Fibroblast of the conjunctiva (primary cell): ENCODE measurements around the gene SDHC.
"Not testable (repeated sequence)": the region's sequence is repeated elsewhere in the genome, so short reads cannot be mapped to it uniquely, and the experiment has no call there.

Experiments used
- DNase-seq: peaks from one replicate; pipeline ENCODE4 v3.0.0-alpha.2; 2010; ENCODE audit warnings: low read depth

Gene SDHC

DNA sequence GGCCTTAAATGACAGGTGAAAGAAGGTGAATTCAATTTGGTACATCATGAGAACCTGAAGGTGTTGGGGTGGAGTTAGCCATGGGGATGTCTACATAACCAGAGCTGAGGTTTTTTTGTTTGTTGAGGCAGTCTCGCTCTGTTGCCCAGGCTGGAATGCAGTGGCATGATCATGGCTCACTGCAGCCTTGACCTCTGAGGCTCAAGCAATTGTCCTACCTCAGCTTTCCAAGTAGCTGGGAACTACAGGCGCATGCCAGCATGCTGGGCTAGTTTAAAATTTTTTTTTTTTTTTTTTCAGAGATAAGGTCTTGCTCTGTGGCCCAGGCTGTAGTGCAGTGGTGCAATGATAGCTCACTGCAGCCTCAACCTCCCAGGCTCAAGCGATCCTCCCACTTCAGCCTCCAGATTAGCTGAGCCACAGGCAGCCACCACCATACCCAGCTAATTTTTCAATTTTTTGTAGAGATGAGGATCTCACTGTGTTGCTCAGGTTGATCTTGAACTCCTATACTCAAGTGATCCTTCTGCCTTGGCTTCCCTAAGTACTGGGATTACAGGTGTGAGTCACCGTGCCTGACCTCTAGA is 2.5 kb upstream of the SDHC start:
- no peak for DNase-seq

GRCh38 chr1:161313554-161314200 is 504 bp upstream of the SDHC start:
- no peak for DNase-seq

- not testable (repeated sequence) for DNase-seq
These were observed 1.9 kb downstream of the SDHC start for GRCh38 chr1:161315841-161316674.

- no peak for DNase-seq
These were observed 9.8 kb downstream of the SDHC start for GRCh38 chr1:161324020-161324419.

DNA sequence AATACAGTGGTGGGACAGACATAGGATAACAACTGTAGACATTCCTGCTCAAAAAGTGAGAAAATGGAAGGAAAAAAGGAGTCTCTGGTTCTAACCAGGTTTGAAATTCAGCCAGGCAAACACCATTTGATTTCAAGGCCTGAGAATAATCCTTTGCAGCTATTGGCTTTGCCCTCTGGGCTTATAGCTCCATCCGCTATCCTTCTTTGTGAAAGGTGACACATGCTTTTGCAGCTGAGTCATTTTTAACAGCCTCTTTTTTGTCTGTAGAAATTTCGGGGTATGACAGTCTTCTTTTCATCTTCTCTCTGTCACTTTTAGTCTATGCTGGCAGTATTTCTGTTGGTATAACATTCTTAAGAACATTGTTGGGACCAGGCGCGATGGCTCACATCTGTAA is 16.2 kb downstream of the SDHC start:
- DNase-seq = no peak

DNA sequence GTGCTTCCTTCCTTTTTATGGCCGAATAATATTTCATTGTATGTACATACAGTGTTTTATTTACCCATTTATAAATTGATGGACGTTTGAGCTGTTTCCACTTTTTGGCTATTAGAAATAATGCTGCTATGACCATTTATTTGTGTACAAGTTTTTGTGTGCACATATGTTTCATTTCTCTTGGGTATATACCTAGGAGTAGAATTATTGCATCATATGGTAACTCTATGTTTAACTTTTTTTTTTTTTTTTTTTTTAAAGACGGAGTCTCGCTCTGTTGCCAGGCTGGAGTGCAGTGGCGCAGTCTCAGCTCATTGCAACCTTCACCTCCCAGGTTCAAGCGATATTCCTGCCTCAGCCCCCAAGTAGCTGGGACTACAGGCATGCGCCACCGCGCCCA is 19.0 kb downstream of the SDHC start:
- DNase-seq = no peak

DNA sequence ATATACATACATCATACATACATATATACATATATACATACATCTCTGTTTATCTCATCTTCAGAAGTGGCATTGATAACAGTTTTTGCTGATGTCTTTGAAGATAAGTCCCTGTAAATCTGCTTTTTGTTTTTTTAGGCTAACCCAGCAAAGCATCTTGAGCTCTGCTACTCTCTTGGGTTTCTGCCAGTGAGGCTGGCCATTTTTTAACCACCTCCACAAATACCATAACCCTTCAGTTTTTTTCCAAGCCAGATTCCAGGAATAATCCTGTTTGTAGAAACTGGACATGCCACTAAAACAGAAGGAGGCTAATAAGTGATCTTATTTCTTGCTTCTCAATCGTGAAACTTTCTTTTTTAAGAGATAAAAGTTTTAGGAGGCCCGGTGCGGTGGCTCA is 21.6 kb downstream of the SDHC start:
- no peak for DNase-seq

- no peak for DNase-seq
These were observed 28.0 kb downstream of the SDHC start for GRCh38 chr1:161342177-161342576.

- no peak for DNase-seq
These were observed 28.6 kb downstream of the SDHC start for GRCh38 chr1:161342821-161343220.

GRCh38 chr1:161350671-161351070 is 36.5 kb downstream of the SDHC start:
- DNase-seq = no peak

DNA sequence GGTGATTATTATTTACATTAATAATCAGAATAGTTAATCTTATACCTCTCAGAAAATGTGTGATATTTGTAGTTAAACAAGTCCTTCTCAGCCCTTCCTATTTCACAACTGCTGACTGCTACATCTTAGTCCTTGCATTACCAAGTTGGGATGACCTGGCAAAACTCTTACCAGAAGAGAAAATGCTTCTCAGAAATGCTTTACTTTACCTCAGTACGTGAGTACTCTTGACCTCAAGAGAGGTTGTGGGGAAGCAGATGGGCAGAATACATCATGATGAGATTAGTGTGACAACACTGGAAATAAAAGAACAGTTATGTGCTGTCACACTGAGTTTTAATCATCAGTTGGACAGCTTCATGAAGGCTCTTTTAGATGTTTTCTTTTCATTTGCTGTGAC is 37.3 kb downstream of the SDHC start:
- DNase-seq = no peak

GRCh38 chr1:161357073-161357472 is 42.9 kb downstream of the SDHC start:
- DNase-seq = no peak

GRCh38 chr1:161359291-161359690 is 45.1 kb downstream of the SDHC start:
- no peak for DNase-seq

GRCh38 chr1:161364332-161364731 is 50.2 kb downstream of the SDHC start:
- DNase-seq = no peak

DNA sequence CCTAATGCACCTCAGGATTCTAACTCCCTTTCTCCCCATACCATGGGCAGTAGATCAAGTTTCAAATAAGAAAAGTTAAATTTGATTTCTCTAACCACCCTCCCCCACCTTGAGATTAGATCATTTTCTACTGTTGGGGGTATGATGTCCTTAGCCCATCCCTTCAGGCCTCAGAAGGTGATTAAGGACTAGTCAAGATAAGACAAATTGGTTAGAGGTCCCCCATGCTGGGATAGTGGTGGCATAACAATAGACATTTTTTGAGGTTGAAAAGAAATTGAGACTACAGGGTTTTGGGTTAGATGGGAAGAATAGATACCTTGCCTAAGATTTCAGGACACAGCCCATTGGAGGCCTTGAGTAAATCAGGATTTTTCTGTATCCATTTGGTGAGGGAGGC is 51.0 kb downstream of the SDHC start:
- DNase-seq = no peak

DNA sequence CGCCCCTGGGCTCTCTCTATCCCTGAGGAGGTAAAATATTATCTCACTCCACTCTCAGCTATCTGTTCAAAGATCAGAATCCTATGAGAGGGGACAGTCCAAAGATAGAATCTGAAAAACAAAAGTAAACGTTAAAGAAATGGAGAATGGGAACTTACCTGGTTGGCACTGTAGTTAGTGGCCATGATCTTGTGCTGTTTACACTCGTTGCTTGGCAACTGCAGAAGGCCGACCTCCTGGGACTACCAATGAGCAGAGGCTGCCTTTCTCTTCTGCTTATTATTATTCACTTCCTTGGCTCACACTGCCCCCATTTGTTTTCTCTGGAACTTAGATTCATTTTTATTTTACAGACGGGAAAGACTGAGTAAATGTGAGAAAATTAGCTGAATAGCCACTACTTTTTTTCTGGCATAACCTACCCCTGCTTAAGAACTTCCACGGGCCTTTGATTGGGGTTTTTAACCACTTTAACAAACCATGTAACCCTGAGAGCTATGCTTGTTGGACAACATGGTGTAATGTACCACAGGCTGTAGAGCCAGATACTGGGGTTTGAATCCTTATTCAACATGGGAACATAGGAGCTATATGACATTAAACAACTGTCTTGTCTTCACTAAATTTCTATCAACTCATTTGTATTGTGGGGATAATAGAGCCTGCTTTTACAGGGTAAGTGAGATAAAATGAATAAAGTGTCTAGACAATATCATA is 53.7 kb downstream of the SDHC start, which contains the start of gene CFAP126:
TSS of gene CFAP126 (minus strand) at position 193 of the 717 bp plus-strand sequence. CDS start at position 185, 8 bp downstream.
- DNase-seq = peak; percentile 75

DNA sequence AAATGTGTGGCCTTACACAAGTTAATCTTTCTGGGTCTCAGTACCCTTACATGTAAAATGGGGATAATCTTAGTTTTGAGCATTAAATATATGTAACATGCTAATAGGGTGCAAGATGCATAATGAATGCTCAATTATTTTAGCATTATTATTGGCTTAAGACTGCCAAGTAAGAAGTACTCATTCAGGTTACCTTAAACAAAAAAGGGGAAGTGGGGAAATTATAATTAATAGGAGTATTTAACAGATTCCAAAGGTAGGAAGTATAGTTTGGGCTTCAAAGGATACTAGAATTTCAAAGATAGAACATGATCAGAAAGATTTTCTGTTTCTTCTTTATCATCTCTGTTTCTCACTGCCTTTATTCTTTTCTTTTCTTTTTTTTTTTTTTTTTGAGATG is 59.3 kb downstream of the SDHC start:
- no peak for DNase-seq

- no peak for DNase-seq
These were observed 60.2 kb downstream of the SDHC start for GRCh38 chr1:161374373-161374772.

- no peak for DNase-seq
These were observed 63.8 kb downstream of the SDHC start for GRCh38 chr1:161378014-161378413.

DNA sequence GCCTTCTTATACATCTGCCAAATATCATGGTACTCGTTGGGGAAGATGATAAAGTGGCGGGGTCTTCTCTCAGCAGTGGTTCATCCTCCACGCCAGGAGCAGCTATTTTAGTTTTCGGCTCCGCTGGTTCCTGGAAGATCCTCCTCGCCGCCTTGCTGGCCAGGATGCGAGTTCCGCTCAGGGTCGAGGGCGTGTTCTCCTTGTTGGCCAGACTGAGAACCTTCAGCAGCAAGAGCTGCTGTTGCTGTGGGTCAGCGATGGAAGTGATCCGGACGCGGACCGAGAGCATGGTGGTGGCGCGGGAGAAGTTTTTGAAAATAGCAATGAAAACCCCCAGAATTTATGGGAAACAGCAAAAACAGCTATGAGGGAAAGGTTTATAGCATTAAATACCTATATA is 64.9 kb downstream of the SDHC start:
- peak; percentile 74 for DNase-seq

- no peak for DNase-seq
These were observed 67.5 kb downstream of the SDHC start for GRCh38 chr1:161381707-161382106.

DNA sequence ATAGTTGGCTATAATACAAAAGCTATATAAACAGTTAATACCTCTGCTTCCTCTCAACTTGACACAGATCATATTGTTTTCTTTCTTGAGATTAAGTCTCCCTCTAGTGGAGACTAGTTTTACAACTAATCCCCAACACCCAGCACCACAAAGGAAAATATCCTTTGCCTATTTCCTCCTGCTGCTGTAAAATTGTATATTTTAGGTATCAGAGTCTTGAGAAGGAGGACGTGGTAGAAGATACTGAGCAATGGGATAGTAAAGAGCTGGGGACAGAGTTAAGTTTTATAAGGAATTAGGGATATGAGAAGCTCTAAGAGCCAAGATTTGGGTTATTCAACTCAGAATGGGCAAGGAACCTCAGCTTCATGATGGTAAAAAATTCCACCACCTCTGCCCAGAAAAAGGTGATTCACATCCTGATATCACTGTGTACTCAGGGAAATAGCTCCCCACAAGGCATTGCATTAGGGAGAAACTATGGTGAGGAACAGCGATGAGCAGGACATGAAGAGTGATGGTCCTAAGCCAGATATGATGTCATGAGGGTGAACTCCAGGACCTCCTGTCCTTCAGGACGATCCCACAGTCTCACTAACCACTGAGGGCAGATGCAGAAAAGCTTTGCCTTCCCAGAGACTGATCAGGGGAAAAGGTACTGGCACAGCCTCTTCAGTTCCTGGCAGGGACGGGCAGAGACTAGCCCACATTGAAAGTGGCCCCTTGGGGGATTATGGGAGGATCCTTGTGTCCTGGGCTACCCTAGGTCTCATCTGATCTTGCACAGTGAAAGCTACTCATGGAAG is 68.2 kb downstream of the SDHC start:
- DNase-seq = no peak
